Mesenchymal stem cell (in vitro differentiated cells and primary cell): ENCODE measurements around the gene AMPD2. TPM values are rescaled to one million over a fixed set of nuclear protein-coding genes. Genes with fewer than 3 reads are reported as not detected.

Experiments used
- DNase-seq: peaks from one replicate; pipeline ENCODE4 v3.0.0-alpha.2; 2013
- H2AFZ ChIP-seq: one replicate; pipeline ENCODE4 v1.6.1; 2013; ENCODE audit warnings: low read depth, mild to moderate bottlenecking, control low read depth, inconsistent platforms, low read length, moderate library complexity
- H2AK5ac ChIP-seq: 2 replicates; pipeline ENCODE4 v1.6.1; 2013; ENCODE audit warnings: low read length, moderate library complexity, mild to moderate bottlenecking, inconsistent platforms; ENCODE audit not compliant: severe bottlenecking
- H2BK120ac ChIP-seq: one replicate; pipeline ENCODE4 v1.6.1; 2013; ENCODE audit warnings: low read depth, mild to moderate bottlenecking, inconsistent platforms, low read length, moderate library complexity
- H2BK12ac ChIP-seq, 2 experiments: one replicate each; pipeline ENCODE4 v1.6.1; 2013; ENCODE audit warnings: inconsistent platforms in 2 of 2, low read length in 2 of 2, mild to moderate bottlenecking in 2 of 2, moderate library complexity in 2 of 2, control low read depth in 1 of 2
- H2BK15ac ChIP-seq: one replicate; pipeline ENCODE4 v1.6.1; 2013; ENCODE audit warnings: mild to moderate bottlenecking, low read depth, inconsistent platforms; ENCODE audit not compliant: poor library complexity, severe bottlenecking
- H2BK5ac ChIP-seq: 2 replicates; pipeline ENCODE4 v1.6.1; 2013; ENCODE audit warnings: low read depth, mild to moderate bottlenecking, low read length, control low read depth, inconsistent platforms; ENCODE audit not compliant: poor library complexity, severe bottlenecking
- H3K14ac ChIP-seq, 2 experiments: one replicate each; pipeline ENCODE4 v1.6.1; 2013; ENCODE audit warnings: inconsistent platforms in 2 of 2, low read length in 2 of 2, control low read depth in 1 of 2, mild to moderate bottlenecking in 1 of 2, moderate library complexity in 1 of 2
- H3K18ac ChIP-seq, 2 experiments: one replicate each; pipeline ENCODE4 v1.6.1; 2013; ENCODE audit warnings: inconsistent platforms in 2 of 2, low read length in 2 of 2, control low read depth in 1 of 2, low read depth in 1 of 2, mild to moderate bottlenecking in 1 of 2
- H3K23ac ChIP-seq, 2 experiments: one replicate each; pipeline ENCODE4 v1.6.1; 2013; ENCODE audit warnings: inconsistent platforms in 2 of 2, low read length in 2 of 2, mild to moderate bottlenecking in 2 of 2, moderate library complexity in 2 of 2, control low read depth in 1 of 2
- H3K27ac ChIP-seq: 2 replicates; pipeline ENCODE4 v1.5.1; 2013; ENCODE audit warnings: mild to moderate bottlenecking, moderate library complexity, low read length, control low read depth, inconsistent platforms; ENCODE audit not compliant: poor library complexity, severe bottlenecking
- H3K27me3 ChIP-seq, 2 experiments: 2 replicates each; pipeline versions ENCODE4 v1.6.1 to v1.7.0; 2013; ENCODE audit warnings: low read length in 2 of 2, mild to moderate bottlenecking in 2 of 2, moderate library complexity in 2 of 2, control low read depth in 1 of 2, inconsistent platforms in 1 of 2; ENCODE audit not compliant: control insufficient read depth in 1 of 2, insufficient read depth in 1 of 2
- H3K36me3 ChIP-seq, 2 experiments: 2 replicates each; pipeline versions ENCODE4 v1.6.1 to v1.7.0; 2013; ENCODE audit warnings: low read length in 2 of 2, control low read depth in 1 of 2, inconsistent platforms in 1 of 2, low read depth in 1 of 2, mild to moderate bottlenecking in 1 of 2; ENCODE audit not compliant: insufficient read depth in 2 of 2, control insufficient read depth in 1 of 2
- H3K4ac ChIP-seq, 2 experiments: one replicate each; pipeline ENCODE4 v1.6.1; 2013; ENCODE audit warnings: inconsistent platforms in 2 of 2, low read length in 2 of 2, mild to moderate bottlenecking in 2 of 2, moderate library complexity in 2 of 2, control low read depth in 1 of 2, low read depth in 1 of 2
- H3K4me1 ChIP-seq: 2 replicates; pipeline ENCODE4 v1.6.1; 2013; ENCODE audit warnings: low read depth, low read length, control low read depth; ENCODE audit not compliant: control insufficient read depth, insufficient read depth
- H3K4me2 ChIP-seq: 2 replicates; pipeline ENCODE4 v1.6.1; 2013; ENCODE audit warnings: low read length, mild to moderate bottlenecking, inconsistent platforms; ENCODE audit not compliant: poor library complexity, severe bottlenecking
- H3K4me3 ChIP-seq, 2 experiments: 2 replicates each; pipeline versions ENCODE4 v1.5.1 to v1.7.0; 2013; ENCODE audit warnings: low read length in 2 of 2, mild to moderate bottlenecking in 2 of 2, control low read depth in 1 of 2, low read depth in 1 of 2; ENCODE audit not compliant: insufficient read depth in 1 of 2
- H3K79me1 ChIP-seq: replicated peaks from 2 replicates; pipeline ENCODE4 v1.6.1; 2013; ENCODE audit warnings: mild to moderate bottlenecking, control low read depth, low read length, inconsistent platforms; ENCODE audit not compliant: poor library complexity, severe bottlenecking
- H3K9ac ChIP-seq: 2 replicates; pipeline ENCODE4 v1.7.0; 2013; ENCODE audit warnings: mild to moderate bottlenecking, low read length, moderate library complexity
- H3K9me3 ChIP-seq: 2 replicates; pipeline ENCODE4 v1.7.0; 2013; ENCODE audit warnings: mild to moderate bottlenecking, low read length; ENCODE audit not compliant: control insufficient read depth
- H4K8ac ChIP-seq: one replicate; pipeline ENCODE4 v1.6.1; 2013; ENCODE audit warnings: inconsistent platforms, mild to moderate bottlenecking, low read length, moderate library complexity
- H4K91ac ChIP-seq: one replicate; pipeline ENCODE4 v1.6.1; 2013; ENCODE audit warnings: mild to moderate bottlenecking, low read length, inconsistent platforms
- WGBS: methylation state at CpG from one replicate; pipeline ENCODE4 v1.1.7; 2013; ENCODE audit warnings: mixed read lengths; 5-methylcytosine and 5-hydroxymethylcytosine counted together
- polyA plus RNA-seq, 2 experiments: library from polyadenylated mRNA; stranded (reverse); fragments of 200-250 nt; gene quantifications; one replicate each; pipeline ENCODE4 v1.2.3, GENCODE V29; 2013

Gene AMPD2
- 61.6 TPM for polyA plus RNA-seq (2013, experiment 1 of 2)
- polyA plus RNA-seq (2013, experiment 2 of 2): 55.5 TPM

DNA sequence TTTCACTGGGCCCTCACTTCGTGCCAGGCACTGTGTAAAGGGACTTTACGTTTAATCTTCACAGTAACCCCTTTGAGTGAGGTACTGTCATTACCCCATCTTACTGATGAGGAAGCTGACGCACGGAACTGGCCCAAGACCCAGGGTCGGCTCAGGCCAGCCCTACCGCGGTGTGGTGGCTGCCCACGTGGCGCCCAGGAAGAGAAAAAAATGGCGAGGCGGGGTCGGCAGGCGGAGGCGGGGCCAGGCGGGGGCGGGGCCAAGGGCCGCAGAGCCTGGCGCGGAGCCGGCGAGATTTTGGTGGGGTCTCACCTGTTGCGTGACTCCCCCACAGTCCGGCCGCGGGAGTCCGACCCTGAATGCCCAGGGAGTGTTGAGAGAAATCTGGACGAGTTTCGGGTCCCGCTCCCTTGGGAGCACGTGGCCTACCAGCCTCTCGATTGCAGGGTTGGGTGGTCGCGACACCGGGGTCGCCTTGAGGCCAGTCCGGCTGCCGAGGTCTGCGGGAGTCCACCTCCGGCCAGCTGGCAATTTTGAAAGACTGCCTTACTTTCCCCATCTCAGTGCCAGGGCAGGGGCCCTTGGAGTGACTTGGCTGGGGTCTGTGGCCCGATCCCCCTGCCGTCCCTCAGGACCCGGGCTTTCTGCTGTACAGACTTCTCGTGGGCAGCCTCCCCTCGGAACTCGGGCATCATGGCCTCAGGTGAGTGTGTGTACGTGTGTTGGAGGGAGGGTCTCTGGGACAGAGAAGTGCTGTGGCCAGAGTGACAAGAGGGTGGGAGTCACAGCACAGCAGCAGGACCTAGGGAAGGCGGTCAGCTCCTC, at the start of gene AMPD2, which contains the start of gene GNAT2:
AMPD2 (plus strand) TSS at position 262 of the 825 bp plus-strand sequence. CDS start 1,339 bp downstream, outside the sequence.
GNAT2 (minus strand) TSS at position 41 of the 825 bp plus-strand sequence. CDS start 6,746 bp downstream, outside the sequence.
- peak within 1 kb of the TSS; percentile 91 for H3K27ac ChIP-seq
- peak within 1 kb of the TSS; percentile 57 for H3K4me2 ChIP-seq
- peaks cover 0 to 16% of the 10 kb centered on the region in 2 experiments for H3K36me3 ChIP-seq
- DNase-seq: peak; percentile 93
- H3K4me3 ChIP-seq: peak within 1 kb of the TSS; percentile 71 to 98
- H3K9me3 ChIP-seq: no peaks in the 10 kb centered on the region
- H2BK15ac ChIP-seq: peak within 1 kb of the TSS; percentile 89
- peak within 1 kb of the TSS; percentile 79 for H4K8ac ChIP-seq
- H2BK12ac ChIP-seq: peak within 1 kb of the TSS; percentile 75 to 81
- peak within 1 kb of the TSS; percentile 96 for H3K18ac ChIP-seq
- H2AK5ac ChIP-seq: peak within 1 kb of the TSS; percentile 95
- peaks cover 46% of the 10 kb centered on the region for H3K4me1 ChIP-seq
- peak within 1 kb of the TSS; percentile 33 for H2AFZ ChIP-seq
- H2BK120ac ChIP-seq: peak within 1 kb of the TSS; percentile 92
- H3K23ac ChIP-seq: peak within 1 kb of the TSS in 1 of 2 experiments; percentile 54
- H2BK5ac ChIP-seq: peak within 1 kb of the TSS; percentile 69
- H3K9ac ChIP-seq: peak within 1 kb of the TSS; percentile 100
- H3K4ac ChIP-seq: peak within 1 kb of the TSS; percentile 90 to 99
- H3K27me3 ChIP-seq: no peaks in the 10 kb centered on the region
- peak within 1 kb of the TSS in 1 of 2 experiments; percentile 98 for H3K14ac ChIP-seq
- peaks cover 5% of the 10 kb centered on the region for H3K79me1 ChIP-seq
- WGBS: under 1% methylated on average over 46 of the region's 47 CpGs
- H4K91ac ChIP-seq: peak within 1 kb of the TSS; percentile 84

DNA sequence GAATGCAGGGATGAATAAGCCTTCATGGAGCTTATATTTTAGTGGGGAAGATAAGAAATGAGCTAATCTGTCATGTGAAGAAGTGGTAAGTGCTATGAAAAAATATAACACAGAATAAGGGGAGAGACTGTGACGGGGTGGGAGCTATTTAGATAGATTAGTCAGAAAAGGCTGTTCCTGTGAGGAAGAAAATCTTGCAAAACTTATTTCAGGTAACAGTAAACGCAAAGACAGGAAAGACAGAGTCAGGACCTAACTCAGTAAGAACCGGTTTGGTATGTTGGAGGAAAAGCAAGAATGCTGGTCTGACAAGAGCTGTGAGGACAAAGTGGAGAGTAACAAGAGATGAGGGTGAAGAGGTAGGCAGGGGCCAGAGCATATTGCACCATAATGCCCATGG, 49.2 kb upstream of the AMPD2 start:
- no peak overlapping the region for H2BK12ac ChIP-seq
- 76% methylated on average over 3 of the region's 3 CpGs for WGBS

DNA sequence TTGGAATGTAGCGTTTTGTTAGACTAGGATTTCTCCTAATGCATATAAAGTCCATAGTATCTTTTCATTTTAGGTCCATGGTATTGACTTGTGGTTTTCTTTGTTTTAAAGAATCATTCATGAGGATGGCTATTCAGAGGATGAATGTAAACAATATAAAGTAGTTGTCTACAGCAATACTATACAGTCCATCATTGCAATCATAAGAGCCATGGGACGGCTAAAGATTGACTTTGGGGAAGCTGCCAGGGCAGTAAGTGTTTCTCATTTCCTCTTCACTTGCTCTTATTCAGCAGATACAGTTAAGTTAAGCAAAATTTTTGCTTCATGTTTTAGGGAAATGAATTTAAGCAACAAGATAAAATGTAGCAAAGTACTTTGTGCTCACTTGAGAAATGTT, 45.9 kb upstream of the AMPD2 start:
- H2BK5ac ChIP-seq: no peak overlapping the region
- no peak for DNase-seq
- no peaks in the 10 kb centered on the region for H3K27me3 ChIP-seq
- H3K4me3 ChIP-seq: no peak overlapping the region
- no peak overlapping the region for H4K8ac ChIP-seq
- H3K23ac ChIP-seq: no peak overlapping the region
- H2AFZ ChIP-seq: no peak overlapping the region
- no peaks in the 10 kb centered on the region for H3K9me3 ChIP-seq
- no peak overlapping the region for H3K9ac ChIP-seq
- no peak overlapping the region for H3K4me2 ChIP-seq
- H2BK120ac ChIP-seq: no peak overlapping the region
- no peaks in the 10 kb centered on the region for H3K4me1 ChIP-seq
- no peak overlapping the region for H3K14ac ChIP-seq
- no peak overlapping the region for H3K27ac ChIP-seq
- WGBS: 100% methylated on average over 1 of the region's 2 CpGs
- no peak overlapping the region for H3K4ac ChIP-seq
- no peak overlapping the region for H4K91ac ChIP-seq
- no peak overlapping the region for H2BK12ac ChIP-seq
- no peak overlapping the region for H2AK5ac ChIP-seq
- H3K79me1 ChIP-seq: no peaks in the 10 kb centered on the region
- no peak overlapping the region for H3K18ac ChIP-seq
- no peak overlapping the region for H2BK15ac ChIP-seq
- peaks cover 3 to 38% of the 10 kb centered on the region in 2 experiments for H3K36me3 ChIP-seq

More for the DNA sequence above, 49.2 kb upstream of the AMPD2 start:
- no peak overlapping the region for H3K18ac ChIP-seq
- H3K27ac ChIP-seq: no peak overlapping the region
- no peak overlapping the region for H3K4me2 ChIP-seq
- no peak overlapping the region for H2BK120ac ChIP-seq
- H2AK5ac ChIP-seq: no peak overlapping the region
- no peak overlapping the region for H4K91ac ChIP-seq
- H3K23ac ChIP-seq: no peak overlapping the region
- no peak for DNase-seq
- H3K9me3 ChIP-seq: no peaks in the 10 kb centered on the region
- H3K4me1 ChIP-seq: peaks cover 3% of the 10 kb centered on the region
- no peak overlapping the region for H3K4ac ChIP-seq
- H3K79me1 ChIP-seq: no peaks in the 10 kb centered on the region
- no peaks in the 10 kb centered on the region for H3K27me3 ChIP-seq
- H3K14ac ChIP-seq: no peak overlapping the region
- no peak overlapping the region for H2AFZ ChIP-seq
- no peak overlapping the region for H4K8ac ChIP-seq
- peaks cover 0 to 17% of the 10 kb centered on the region in 2 experiments for H3K36me3 ChIP-seq
- H2BK15ac ChIP-seq: no peak overlapping the region
- no peak overlapping the region for H3K4me3 ChIP-seq
- no peak overlapping the region for H2BK5ac ChIP-seq
- no peak overlapping the region for H3K9ac ChIP-seq

DNA sequence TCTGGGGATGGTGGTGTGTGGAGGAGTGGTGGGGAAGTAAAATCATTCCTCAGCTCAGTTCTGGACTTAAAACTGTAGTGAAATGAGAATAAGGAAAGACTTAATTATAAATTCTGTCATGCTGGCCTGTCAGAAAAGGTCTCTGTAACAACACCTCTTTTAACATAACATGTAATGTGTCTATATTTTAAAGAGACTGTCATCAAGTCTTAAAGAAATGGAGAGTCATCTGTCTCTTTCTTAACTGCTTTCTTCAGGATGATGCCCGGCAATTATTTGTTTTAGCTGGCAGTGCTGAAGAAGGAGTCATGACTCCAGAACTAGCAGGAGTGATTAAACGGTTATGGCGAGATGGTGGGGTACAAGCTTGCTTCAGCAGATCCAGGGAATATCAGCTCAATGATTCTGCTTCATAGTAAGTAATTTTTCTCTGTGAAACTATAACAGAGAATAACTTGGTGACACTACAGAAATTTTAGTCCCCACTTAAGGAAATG, 40.6 kb upstream of the AMPD2 start:
- H2AFZ ChIP-seq: no peak overlapping the region
- H3K9me3 ChIP-seq: no peaks in the 10 kb centered on the region
- peaks cover 14 to 80% of the 10 kb centered on the region in 2 experiments for H3K36me3 ChIP-seq
- no peaks in the 10 kb centered on the region for H3K27me3 ChIP-seq
- 100% methylated on average over 2 of the region's 3 CpGs for whole genome bisulfite sequencing
- H3K27ac ChIP-seq: peak overlapping the region; percentile 43
- H4K8ac ChIP-seq: no peak overlapping the region
- H2BK15ac ChIP-seq: no peak overlapping the region
- no peaks in the 10 kb centered on the region for H3K4me1 ChIP-seq
- H4K91ac ChIP-seq: no peak overlapping the region
- no peak overlapping the region for H3K4me2 ChIP-seq
- H3K14ac ChIP-seq: no peak overlapping the region
- no peak overlapping the region for H3K4ac ChIP-seq
- H2BK120ac ChIP-seq: no peak overlapping the region
- no peak for DNase-seq
- H3K79me1 ChIP-seq: peaks cover 8% of the 10 kb centered on the region
- H3K18ac ChIP-seq: no peak overlapping the region
- H3K4me3 ChIP-seq: no peak overlapping the region
- no peak overlapping the region for H2AK5ac ChIP-seq
- H2BK5ac ChIP-seq: no peak overlapping the region
- H2BK12ac ChIP-seq: no peak overlapping the region
- no peak overlapping the region for H3K23ac ChIP-seq
- no peak overlapping the region for H3K9ac ChIP-seq
